ENCODE data around the gene PTGIS.

DNA sequence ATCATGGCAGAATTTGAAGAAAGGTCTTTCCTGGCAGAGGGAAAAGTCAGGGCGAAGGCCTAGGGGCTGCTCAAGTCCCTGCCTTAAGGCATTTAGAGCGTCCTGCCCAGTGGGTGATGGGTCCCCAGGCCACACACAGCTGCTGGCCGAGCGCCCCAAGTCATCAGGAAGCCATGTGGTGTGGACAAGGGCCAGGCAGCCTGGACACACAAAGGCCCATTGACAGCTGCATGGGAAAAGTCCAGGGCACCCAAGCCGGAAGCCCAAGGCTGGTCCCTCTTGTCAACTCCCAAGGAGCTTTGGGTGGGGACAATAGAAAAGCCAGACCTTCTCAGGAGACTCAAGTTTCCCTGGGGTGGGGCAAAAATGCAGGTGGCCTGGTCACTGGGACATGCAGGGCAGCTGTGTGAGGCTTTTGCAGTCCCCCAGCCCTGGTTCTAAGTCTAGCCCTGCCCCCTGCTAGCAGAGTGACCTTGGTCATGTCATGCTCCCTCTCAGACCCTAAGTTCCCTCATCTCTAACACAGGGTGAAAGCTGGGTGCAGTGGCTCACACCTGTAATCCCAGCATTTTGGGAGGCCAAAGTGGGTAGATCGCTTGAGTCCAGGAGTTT is 44.3 kb upstream of the PTGIS start:
- no peak for TF ChIP-seq CTCF (IDR thresholded peaks at IDR 0.05)
- TF ChIP-seq ZFX (IDR thresholded peaks at IDR 0.05; ENCODE audit: borderline replicate concordance): no peak

All from 22Rv1 (cell line).